ENCODE data around the gene BNIP5.

BNIP5 gene

GRCh38 chr6:36336208-36336710 lies 429 bp downstream of the BNIP5 start:
- in situ Hi-C loops (cut with HindIII; ENCODE audit: low sequenced_read_pairs): no loop called here
- no peak overlapping the region for H3K4me3 ChIP-seq (ENCODE audit: low read depth, low read length)
- no peak for DNase-seq (ENCODE audit: low read depth)
- TF ChIP-seq CTCF (IDR thresholded peaks at IDR 0.05; ENCODE audit: low read depth, low read length, missing control alignments): no peak

- DNase-seq (ENCODE audit: low read depth): no peak
- in situ Hi-C loops (cut with HindIII; ENCODE audit: low sequenced_read_pairs): no loop called here
- H3K4me3 ChIP-seq (ENCODE audit: low read depth, low read length): no peak overlapping the region
- no peak for TF ChIP-seq CTCF (IDR thresholded peaks at IDR 0.05; ENCODE audit: low read depth, low read length, missing control alignments)
These were observed 1.1 kb downstream of the BNIP5 start for GRCh38 chr6:36335465-36336207.

- in situ Hi-C loops (cut with HindIII; ENCODE audit: low sequenced_read_pairs): no loop called here
- H3K4me3 ChIP-seq (ENCODE audit: low read depth, low read length): no peak overlapping the region
- no peak for DNase-seq (ENCODE audit: low read depth)
- no peak for TF ChIP-seq CTCF (IDR thresholded peaks at IDR 0.05; ENCODE audit: low read depth, low read length, missing control alignments)
These were observed 1.7 kb downstream of the BNIP5 start for GRCh38 chr6:36334832-36335459.

DNA sequence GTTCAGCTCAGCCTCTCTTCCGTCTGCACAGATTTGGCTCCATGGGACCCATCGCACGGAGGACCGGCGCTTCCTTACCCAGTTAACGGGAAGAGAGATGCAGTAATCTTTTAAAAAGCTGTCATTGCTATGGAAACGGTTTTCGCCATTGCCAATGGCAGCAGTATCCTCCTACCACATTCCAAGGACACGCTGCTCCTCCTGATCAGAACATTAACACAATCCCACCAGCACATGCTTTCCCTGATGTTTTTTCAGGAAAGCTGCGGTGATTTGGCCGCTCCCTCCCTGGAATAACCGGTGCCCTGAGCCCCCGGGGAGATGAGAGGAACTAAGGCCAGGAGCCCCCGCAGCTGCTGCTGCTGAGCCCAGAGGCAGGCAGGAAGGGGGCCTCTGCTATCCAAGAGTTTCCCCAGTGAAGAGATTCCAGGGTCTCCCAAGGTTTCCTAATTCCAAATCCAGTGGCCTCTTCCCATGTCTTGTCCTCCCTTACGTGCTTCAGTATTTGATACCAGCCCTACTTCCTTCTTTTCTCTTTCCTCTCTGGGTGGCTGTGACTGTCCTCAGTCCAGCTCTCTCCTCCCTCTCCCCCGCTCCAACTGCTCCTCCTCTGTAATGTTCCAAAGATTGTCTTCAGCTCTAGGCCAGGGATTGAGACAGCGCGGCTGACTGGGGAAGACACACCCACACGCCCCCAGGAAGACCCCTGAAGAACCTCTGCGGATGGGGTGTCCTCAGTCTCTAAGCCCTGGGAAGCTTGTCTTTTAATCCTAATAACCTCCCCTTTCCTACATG lies 2.6 kb downstream of the BNIP5 start:
- no peak for TF ChIP-seq CTCF (IDR thresholded peaks at IDR 0.05; ENCODE audit: low read depth, low read length, missing control alignments)
- in situ Hi-C loops (cut with HindIII; ENCODE audit: low sequenced_read_pairs): no loop called here
- DNase-seq (ENCODE audit: low read depth): no peak
- no peak overlapping the region for H3K4me3 ChIP-seq (ENCODE audit: low read depth, low read length)

DNA sequence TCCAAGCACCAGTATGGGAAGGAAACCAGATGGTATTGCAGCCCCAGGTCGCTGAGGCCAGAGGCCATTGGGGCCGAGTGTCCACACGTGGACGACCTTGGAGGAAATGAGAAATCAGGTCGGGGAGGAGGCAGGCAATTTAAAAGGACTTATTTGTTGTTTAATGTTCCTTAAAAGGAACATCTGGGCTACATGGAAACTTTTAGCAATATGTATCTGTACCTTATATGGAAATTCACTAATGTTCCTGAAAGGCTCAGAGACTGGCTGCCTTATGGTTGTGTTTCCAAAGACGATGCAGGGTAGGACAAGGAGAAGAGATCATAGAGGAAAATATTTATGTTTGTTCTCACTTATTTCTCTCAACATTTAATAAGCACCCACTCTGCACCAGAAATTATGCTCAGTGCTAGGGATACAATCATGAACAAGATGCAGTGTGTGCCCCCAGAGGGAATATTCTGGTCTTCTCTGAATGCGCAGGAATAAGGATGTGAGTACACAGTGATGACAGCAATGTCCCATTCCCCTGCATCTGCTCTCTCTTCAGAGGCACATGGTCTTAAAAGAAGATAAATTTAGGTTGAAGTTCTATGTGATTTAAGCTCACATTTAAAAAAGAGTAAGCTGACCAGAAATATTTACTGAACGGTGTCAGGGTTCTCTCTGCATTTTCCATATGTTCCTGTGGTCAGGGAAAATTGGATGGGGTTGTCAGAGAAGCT lies 3.4 kb downstream of the BNIP5 start:
- TF ChIP-seq CTCF (IDR thresholded peaks at IDR 0.05; ENCODE audit: low read depth, low read length, missing control alignments): no peak
- in situ Hi-C loops (cut with HindIII; ENCODE audit: low sequenced_read_pairs): no loop called here
- DNase-seq (ENCODE audit: low read depth): no peak
- H3K4me3 ChIP-seq (ENCODE audit: low read depth, low read length): no peak overlapping the region

DNA sequence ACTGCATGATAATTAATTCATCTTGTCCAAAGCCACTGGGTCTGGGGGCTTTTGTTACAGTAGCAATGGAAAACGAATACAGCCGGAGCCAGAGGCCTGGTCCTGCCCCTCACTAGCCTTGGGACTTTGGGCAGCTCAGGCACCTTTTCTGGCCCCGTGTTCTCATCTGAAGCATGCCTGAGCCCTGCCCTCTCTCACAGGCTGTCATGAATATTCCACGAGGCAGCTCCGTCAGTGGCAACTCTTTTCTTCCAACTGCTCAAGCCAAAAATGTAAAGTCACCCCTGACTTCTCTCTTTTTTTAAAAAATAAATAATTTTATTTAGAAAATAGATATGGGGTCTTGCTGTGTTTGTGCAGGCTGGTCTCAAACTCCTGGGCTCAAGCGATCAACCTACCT lies 5.3 kb downstream of the BNIP5 start:
- no peak for DNase-seq (ENCODE audit: low read depth)
- in situ Hi-C loops (cut with HindIII; ENCODE audit: low sequenced_read_pairs): no loop called here
- H3K4me3 ChIP-seq (ENCODE audit: low read depth, low read length): no peak overlapping the region
- no peak for TF ChIP-seq CTCF (IDR thresholded peaks at IDR 0.05; ENCODE audit: low read depth, low read length, missing control alignments)

Data from astrocyte of the cerebellum (primary cell).